ENCODE results near the gene FAIM2.

Gene FAIM2

DNA sequence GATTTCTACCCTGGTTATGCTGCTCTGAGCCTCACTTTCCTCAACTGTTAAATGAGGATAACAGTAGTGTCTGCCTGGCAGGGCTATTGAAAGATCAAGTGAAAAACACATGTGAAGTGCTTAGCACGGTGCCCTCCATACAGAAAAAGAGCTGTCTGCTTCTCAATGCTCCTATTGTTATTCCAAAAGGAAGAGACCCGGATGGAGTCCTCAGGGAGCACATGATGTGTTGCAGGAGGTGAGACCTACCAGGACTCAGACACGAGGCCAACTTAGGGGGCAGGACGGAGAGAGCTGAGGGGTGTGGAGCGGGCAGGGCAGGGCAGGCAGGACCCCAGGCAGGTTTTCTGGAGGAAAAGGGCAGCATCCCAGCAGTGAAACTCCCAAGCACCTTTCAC is 8.9 kb downstream of the FAIM2 start:
- H3K27me3 ChIP-seq (ENCODE audit: control insufficient read depth, insufficient read depth, low read length): no peaks in the 10 kb centered on the region
- no peaks in the 10 kb centered on the region for H3K36me3 ChIP-seq (ENCODE audit: control insufficient read depth, insufficient read depth, low read length)
- H3K4me3 ChIP-seq (ENCODE audit: low read length): no peak overlapping the region
- H3K9ac ChIP-seq (ENCODE audit: low read length): no peak overlapping the region
- H3K27ac ChIP-seq (ENCODE audit: low read depth, low read length): no peak overlapping the region
- no peaks in the 10 kb centered on the region for H3K4me1 ChIP-seq (ENCODE audit: control insufficient read depth, insufficient read depth, low read length)

DNA sequence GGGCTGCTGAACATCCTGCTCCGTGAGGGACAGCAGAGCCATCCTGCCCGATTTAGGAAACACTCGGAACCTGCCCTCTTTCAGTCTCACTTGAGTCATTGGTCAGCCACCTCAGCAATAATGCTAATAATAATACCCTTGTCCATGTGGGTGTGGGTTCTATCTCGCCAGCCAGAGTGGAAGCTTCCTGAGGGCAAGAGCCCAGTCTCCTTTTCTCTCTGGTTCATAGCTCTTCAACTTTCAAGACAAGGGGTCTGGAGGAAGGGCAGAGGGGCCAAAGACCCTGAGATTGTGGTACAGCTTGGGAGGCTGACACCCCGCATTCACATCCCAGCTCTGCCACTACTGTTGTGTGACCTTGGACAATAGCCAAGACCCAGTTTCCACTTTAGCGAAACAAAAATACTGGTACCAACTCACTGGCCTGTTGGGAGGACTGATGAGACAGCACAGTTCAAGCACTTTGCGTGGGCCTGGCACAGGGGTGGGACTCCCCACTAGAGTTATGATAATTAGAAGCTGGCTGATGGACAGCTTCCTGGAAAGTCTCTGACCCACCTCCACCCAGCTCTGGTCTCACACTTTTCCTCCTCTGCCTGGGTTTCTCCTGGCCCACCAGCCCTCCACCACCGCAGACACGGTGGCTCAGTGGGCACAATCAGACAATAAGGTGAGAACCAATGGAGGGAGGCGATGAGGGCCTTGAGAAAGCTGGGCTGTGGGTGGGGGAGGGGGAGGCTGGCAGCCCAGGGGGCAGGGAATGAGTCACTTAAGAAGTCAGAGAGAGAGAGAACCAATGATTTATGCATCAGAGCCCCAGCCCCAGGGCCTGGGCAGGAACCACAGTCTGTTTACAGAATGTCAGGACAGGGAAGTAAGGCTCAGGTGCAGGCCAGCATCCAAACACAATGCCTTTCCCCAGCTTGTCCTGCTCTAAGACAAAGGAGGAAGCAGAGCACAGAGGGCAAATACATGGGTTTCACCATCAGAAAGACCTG is 9.6 kb downstream of the FAIM2 start:
- Histone ChIP-seq H3K9ac (ENCODE audit: low read length) (no peak overlapping the region), H3K36me3 (ENCODE audit: control insufficient read depth, insufficient read depth, low read length) (no peaks in the 10 kb centered on the region), H3K4me1 (ENCODE audit: control insufficient read depth, insufficient read depth, low read length) (no peaks in the 10 kb centered on the region), H3K27me3 (ENCODE audit: control insufficient read depth, insufficient read depth, low read length) (no peaks in the 10 kb centered on the region), H3K27ac (ENCODE audit: low read depth, low read length) (no peak overlapping the region), H3K4me3 (ENCODE audit: low read length) (no peak overlapping the region)

DNA sequence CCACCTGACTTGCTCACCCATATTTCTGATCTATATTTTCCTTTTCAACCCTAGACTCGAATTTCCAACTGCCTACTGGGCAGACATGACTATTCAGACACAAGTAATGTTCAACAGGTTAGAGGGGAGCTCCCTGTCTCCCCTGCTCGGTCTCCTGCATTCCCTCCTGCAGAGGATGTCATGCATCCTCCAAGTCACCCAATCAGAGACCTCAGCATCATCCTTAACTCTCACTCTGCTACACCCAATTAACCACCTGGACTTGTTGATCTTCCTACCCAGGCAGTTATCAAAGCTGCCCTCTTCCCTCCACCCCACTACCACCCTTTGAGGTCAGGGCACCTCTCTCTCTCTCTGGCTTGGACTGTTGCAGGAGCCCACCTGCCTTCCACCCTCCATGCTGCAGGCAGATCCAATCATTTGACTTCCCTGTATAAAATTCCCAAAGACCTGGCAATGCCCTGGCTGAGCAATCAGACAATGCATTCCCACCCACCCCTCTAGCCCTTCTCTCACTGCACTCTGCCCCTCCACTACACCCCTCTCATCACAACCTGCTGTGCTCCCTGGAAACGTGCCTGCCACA is 10.9 kb downstream of the FAIM2 start:
- no peak overlapping the region for H3K27ac ChIP-seq (ENCODE audit: low read depth, low read length)
- H3K4me1 ChIP-seq (ENCODE audit: control insufficient read depth, insufficient read depth, low read length): no peaks in the 10 kb centered on the region
- no peaks in the 10 kb centered on the region for H3K27me3 ChIP-seq (ENCODE audit: control insufficient read depth, insufficient read depth, low read length)
- H3K36me3 ChIP-seq (ENCODE audit: control insufficient read depth, insufficient read depth, low read length): no peaks in the 10 kb centered on the region
- H3K4me3 ChIP-seq (ENCODE audit: low read length): no peak overlapping the region
- H3K9ac ChIP-seq (ENCODE audit: low read length): no peak overlapping the region

DNA sequence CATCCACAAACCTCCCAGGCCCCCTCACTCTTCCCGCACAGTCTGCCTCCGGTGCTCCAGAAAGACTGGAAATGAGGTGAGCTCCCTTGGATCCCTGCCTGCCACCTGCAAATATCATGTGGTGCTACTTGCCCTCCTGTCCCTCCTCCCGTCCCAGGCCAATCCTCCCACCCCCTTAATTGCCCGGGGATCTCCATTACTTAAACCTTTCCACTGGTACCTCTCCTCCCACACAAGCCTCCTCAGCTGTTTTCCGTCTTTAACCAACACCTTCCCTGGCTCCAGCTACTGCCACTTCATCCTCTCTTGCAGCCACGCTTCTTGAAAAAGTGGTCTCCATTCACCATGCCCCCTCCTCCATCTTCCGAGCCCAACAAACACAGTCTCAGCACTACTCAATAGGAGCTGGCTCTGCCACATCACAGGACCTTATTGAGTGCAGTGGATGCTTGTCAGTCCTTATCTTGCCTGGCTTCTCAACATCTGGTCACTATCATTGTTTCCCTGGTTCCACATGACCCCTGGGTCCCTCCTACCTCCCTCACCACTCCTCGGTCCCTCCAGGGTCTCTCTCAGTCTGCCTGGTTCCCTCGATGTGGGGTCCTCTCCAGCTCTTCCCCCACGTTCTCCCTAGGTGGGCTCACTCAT is 11.5 kb downstream of the FAIM2 start:
- Histone ChIP-seq H3K36me3 (ENCODE audit: control insufficient read depth, insufficient read depth, low read length) (no peaks in the 10 kb centered on the region), H3K4me3 (ENCODE audit: low read length) (no peak overlapping the region), H3K27me3 (ENCODE audit: control insufficient read depth, insufficient read depth, low read length) (no peaks in the 10 kb centered on the region), H3K9ac (ENCODE audit: low read length) (no peak overlapping the region), H3K27ac (ENCODE audit: low read depth, low read length) (no peak overlapping the region), H3K4me1 (ENCODE audit: control insufficient read depth, insufficient read depth, low read length) (no peaks in the 10 kb centered on the region)

DNA sequence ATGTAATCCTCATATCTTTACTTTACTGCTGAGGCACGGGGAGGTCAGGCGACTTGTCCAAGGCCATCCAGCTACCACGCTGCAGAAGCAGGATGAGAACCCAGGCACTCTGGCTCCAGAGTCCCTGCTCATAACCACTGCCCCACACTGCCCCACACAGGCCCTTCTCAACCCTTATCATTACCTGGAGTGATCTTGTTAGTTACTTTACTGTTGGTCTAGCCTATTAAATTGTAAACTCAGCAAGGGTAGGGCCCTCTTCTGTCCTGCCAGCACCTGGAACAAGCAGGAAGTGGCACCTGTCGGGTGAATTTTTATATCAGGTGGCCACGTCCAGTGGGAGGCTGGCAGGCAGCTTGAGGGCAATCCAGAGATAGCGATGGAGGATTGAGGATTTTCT is 12.2 kb downstream of the FAIM2 start:
- H3K4me3 ChIP-seq (ENCODE audit: low read length): no peak overlapping the region
- no peaks in the 10 kb centered on the region for H3K4me1 ChIP-seq (ENCODE audit: control insufficient read depth, insufficient read depth, low read length)
- H3K27ac ChIP-seq (ENCODE audit: low read depth, low read length): no peak overlapping the region
- H3K27me3 ChIP-seq (ENCODE audit: control insufficient read depth, insufficient read depth, low read length): no peaks in the 10 kb centered on the region
- H3K36me3 ChIP-seq (ENCODE audit: control insufficient read depth, insufficient read depth, low read length): no peaks in the 10 kb centered on the region
- no peak overlapping the region for H3K9ac ChIP-seq (ENCODE audit: low read length)

DNA sequence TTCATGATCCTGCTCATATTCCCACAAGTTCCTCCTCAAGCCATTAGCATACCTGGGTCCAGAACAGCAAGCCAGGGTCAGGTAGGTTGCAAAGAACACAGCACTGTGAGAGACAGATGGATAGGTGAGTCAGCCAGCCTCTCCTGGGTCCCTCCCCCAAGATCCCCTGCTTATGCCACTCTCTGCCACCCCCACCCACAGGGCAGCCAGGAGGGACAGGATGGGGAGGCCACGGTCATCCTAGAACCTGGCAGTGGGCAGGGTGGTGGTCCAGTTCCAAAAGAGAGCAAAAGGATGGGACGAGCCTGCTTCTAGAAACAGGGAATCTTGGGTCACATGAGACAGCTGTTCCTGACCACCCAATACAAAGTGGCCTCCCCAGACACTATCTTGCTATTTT is 12.7 kb downstream of the FAIM2 start:
- Histone ChIP-seq H3K9ac (ENCODE audit: low read length) (no peak overlapping the region), H3K27ac (ENCODE audit: low read depth, low read length) (no peak overlapping the region), H3K27me3 (ENCODE audit: control insufficient read depth, insufficient read depth, low read length) (no peaks in the 10 kb centered on the region), H3K4me1 (ENCODE audit: control insufficient read depth, insufficient read depth, low read length) (no peaks in the 10 kb centered on the region), H3K36me3 (ENCODE audit: control insufficient read depth, insufficient read depth, low read length) (no peaks in the 10 kb centered on the region), H3K4me3 (ENCODE audit: low read length) (no peak overlapping the region)

DNA sequence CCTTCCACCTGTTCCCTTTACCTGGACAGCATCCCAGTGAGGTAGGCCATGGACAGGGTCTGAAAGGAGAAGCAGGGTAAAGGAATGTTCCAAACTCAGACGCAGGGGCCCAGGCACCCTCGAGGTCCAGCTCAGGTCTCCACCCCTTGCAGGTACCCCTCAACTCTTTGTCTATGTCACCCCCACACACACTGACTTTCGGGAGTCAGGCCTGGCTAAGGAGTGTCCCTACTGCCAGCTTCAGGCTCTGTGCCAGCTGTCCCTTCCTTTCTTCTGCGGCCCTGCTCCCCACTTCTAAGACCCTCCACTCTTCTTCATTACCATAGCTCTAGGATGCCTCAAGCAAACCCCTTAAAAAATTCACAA is 13.6 kb downstream of the FAIM2 start:
- H3K36me3 ChIP-seq (ENCODE audit: control insufficient read depth, insufficient read depth, low read length): no peaks in the 10 kb centered on the region
- H3K4me3 ChIP-seq (ENCODE audit: low read length): no peak overlapping the region
- no peaks in the 10 kb centered on the region for H3K27me3 ChIP-seq (ENCODE audit: control insufficient read depth, insufficient read depth, low read length)
- H3K4me1 ChIP-seq (ENCODE audit: control insufficient read depth, insufficient read depth, low read length): no peaks in the 10 kb centered on the region
- H3K9ac ChIP-seq (ENCODE audit: low read length): no peak overlapping the region
- H3K27ac ChIP-seq (ENCODE audit: low read depth, low read length): no peak overlapping the region

DNA sequence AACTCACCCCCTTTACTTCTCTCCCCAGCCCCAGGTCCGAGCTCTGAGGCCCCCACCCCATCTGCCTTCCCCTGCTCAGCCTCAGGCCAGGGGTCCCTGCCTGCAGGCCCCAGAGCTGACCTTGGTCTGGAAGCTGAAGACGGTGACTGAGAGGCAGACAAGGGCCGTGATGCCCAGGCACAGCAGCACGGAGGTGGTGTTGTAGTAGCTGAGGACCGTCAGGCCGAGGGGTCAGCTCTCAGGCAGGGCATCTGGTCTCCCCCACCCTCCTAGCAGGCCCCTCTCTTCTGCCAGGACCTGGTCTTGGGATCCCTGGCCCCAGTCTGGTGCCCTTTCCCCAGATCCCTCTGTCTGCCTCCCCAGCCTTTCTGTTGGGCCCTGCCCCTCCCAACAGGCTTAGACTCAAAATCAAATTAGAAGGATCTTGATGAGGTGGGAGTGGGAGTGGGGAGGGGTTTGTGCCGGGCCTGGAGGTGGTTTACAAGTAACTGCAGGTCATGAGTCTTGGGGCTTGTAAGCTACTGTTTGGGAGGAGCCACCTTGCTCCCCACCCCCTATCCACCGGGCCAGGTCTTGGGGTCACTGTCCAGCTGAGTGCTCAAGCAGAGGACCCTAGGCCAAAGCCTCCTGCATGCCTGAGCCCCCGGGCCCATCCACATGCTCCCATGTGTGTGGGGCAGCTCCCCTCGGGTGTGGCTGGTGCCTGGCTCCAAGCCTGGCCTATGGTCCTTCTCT is 14.2 kb downstream of the FAIM2 start:
- Histone ChIP-seq H3K27ac (ENCODE audit: low read depth, low read length) (no peak overlapping the region), H3K36me3 (ENCODE audit: control insufficient read depth, insufficient read depth, low read length) (no peaks in the 10 kb centered on the region)

DNA sequence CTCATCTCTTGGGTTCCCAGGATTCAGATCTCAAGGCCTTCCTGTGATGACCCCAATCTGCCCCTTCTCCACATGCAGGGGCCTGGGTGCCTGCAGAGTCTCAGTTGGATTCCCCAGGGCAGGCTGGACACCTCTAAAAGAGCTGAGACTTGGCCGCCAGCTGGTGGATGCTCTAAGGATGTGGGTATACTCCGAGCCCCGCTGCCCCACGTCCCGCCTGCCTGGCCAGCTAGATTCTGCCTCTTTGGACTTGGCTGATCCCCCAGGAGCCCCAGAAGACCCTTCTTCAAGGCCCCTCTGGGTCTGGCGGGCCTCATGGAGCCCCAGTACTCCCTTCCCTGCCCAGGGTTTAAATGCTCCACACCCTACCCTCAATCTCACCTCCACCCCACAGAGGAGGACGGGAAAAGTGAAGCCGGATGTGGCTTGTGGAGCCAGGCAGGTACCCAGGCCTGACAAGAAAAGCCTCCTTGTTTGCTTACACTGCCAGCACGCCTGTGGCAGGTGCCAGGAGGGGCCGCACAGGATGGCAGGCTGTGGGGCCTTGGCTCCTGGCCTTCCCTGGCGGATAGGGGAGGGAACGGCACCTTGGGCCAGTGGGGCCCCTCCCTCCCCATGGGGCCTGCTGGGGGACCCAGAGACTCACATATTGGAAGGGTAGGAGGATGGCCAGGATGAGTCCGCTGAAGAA is 15.1 kb downstream of the FAIM2 start:
- Histone ChIP-seq H3K9ac (ENCODE audit: low read length) (no peak overlapping the region), H3K4me3 (ENCODE audit: low read length) (no peak overlapping the region), H3K4me1 (ENCODE audit: control insufficient read depth, insufficient read depth, low read length) (no peaks in the 10 kb centered on the region), H3K27me3 (ENCODE audit: control insufficient read depth, insufficient read depth, low read length) (no peaks in the 10 kb centered on the region), H3K36me3 (ENCODE audit: control insufficient read depth, insufficient read depth, low read length) (no peaks in the 10 kb centered on the region), H3K27ac (ENCODE audit: low read depth, low read length) (no peak overlapping the region)

More for the DNA sequence above, 14.2 kb downstream of the FAIM2 start:
- Histone ChIP-seq H3K9ac (ENCODE audit: low read length) (no peak overlapping the region), H3K4me3 (ENCODE audit: low read length) (no peak overlapping the region), H3K4me1 (ENCODE audit: control insufficient read depth, insufficient read depth, low read length) (no peaks in the 10 kb centered on the region), H3K27me3 (ENCODE audit: control insufficient read depth, insufficient read depth, low read length) (no peaks in the 10 kb centered on the region)

DNA sequence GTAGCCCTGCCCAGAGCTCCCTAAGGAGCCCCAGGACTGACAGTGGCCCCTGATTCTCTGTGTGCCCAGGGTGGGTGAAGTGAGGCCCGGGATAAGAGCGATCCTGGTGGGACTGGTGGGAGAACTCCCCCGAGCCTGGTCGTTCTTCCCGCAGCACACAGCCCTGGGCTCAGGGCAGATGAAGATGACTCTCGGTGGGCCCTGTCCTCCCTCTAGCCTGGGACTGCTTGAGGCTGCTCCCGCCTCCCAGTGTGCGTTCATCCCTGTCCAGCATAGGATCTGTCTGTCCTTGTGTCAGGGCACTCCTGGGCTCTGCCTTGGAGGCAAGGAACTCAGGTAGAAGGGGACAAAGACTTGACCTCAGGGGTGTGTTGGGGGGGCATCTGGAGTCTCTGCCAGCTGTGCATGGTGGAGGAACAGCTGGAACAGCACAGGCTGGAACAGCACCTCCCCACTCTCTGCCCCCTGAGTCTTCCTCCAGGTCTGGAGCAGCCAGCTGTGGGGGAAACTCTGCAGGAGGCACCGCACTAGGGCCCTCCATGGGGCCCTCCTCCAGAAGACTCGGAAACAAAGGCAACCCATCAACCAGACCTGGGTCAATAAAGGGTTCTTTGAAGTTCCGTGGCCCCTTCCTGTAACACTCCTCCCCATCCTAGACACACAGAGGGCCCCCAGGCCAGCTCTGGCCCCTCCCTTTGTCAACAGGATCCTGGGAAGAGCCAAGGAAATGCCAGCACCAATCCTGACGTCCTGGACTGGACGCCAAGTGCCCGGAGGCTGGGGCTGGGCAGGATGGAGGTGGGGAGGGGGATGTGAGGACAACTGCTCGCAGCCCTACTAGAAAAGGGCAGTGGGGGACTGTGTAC is 15.9 kb downstream of the FAIM2 start:
- Histone ChIP-seq H3K9ac (ENCODE audit: low read length) (no peak overlapping the region), H3K27ac (ENCODE audit: low read depth, low read length) (no peak overlapping the region), H3K4me1 (ENCODE audit: control insufficient read depth, insufficient read depth, low read length) (no peaks in the 10 kb centered on the region), H3K4me3 (ENCODE audit: low read length) (no peak overlapping the region), H3K27me3 (ENCODE audit: control insufficient read depth, insufficient read depth, low read length) (no peaks in the 10 kb centered on the region), H3K36me3 (ENCODE audit: control insufficient read depth, insufficient read depth, low read length) (no peaks in the 10 kb centered on the region)

DNA sequence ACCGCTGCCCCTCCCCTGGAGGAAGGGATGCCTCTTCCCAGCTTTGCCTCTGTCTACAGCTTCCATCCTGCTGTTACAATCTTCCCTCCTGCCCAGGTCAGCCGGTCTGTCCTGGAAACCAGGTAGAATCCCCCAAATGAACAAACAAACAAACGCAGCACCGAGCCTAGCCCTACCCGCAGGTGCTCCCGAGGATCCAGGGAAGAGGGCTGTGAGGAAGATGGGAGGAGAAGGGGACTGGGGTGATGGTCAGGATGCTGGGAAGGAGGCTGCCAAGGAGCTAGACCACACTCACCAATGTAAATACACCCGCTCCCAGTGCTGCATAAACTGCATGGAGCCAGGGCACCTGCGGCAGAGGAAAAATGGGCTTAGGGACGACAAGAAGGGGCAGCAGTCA is 16.6 kb downstream of the FAIM2 start:
- no peak overlapping the region for H3K4me3 ChIP-seq (ENCODE audit: low read length)
- H3K4me1 ChIP-seq (ENCODE audit: control insufficient read depth, insufficient read depth, low read length): no peaks in the 10 kb centered on the region
- no peaks in the 10 kb centered on the region for H3K27me3 ChIP-seq (ENCODE audit: control insufficient read depth, insufficient read depth, low read length)
- H3K27ac ChIP-seq (ENCODE audit: low read depth, low read length): no peak overlapping the region
- H3K36me3 ChIP-seq (ENCODE audit: control insufficient read depth, insufficient read depth, low read length): no peaks in the 10 kb centered on the region
- no peak overlapping the region for H3K9ac ChIP-seq (ENCODE audit: low read length)
